ENCODE measurements around the gene IQUB. TPM values are rescaled to one million over a fixed set of nuclear protein-coding genes. Genes with fewer than 3 reads are reported as not detected.

Gene IQUB
- 0.05 TPM in 1 of 2 replicates, not detected in the other for total RNA-seq

DNA sequence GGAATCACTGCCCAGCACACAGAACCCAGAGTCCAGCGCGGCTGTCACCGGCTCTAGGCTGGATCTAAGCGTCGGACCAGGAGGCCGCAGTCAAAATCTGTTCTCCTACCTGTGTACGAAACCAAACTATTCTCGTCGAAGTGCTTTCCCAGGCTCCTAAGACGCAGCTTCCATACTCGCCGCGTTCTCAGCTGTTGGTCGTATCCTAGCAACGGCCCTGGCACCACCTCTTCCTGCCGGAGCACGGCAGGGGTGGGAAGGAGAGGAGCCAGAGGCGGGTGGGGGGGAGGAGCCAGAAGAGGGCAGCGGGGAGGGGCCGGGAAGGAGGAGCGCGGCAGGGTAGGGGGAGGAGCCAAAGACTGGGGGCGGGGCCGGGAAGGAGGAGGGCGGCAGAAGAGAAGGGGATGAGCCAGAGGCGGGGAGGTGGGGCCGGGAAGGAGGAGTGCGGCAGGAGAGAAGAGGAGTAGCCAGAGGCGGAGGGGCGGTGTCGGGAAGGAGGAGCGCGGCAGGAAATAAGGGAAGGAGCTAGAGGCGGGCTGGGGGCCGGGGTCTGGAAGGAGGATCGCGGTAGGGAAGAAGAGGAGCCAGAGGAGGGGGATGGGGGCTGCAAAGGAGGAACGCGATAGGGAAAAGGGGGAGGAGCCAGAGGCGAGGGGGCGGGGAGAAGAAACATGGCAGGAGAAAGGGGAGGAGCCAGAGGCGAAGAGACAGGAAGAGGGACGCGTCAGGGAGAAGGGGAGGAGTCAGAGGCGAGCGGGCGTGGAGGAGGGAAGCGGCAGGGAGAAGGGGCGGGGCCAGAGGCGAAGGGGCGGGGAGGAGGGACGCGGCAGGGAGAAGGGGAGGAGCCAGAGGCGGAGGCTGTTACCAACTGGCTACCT, at the start of gene IQUB:
IQUB (minus strand) TSS at position 213 of the 878 bp plus-strand sequence. CDS start 22,255 bp downstream, outside the sequence.
- Mint-ChIP-seq H3K4me1 (peaks cover 22% of the 10 kb centered on the region), H3K27me3 (peaks cover 29% of the 10 kb centered on the region), H3K27ac (peak within 1 kb of the TSS; percentile 90), H3K36me3 (ENCODE audit: low read depth) (no peaks in the 10 kb centered on the region), H3K4me3 (peak within 1 kb of the TSS; percentile 97), H3K9me3 (no peaks in the 10 kb centered on the region)
- intact Hi-C loops (cut with micrococcal nuclease), result loop anchor here (1.0 to 2.0 kb wide), 2 partner anchors 23 to 214 kb away; partner anchors contain the start of genes NDUFA5 and WASL
- DNase-seq, result peak; percentile 97

GRCh38 chr7:123583821-123584220, 49.4 kb upstream of the IQUB start:
- Mint-ChIP-seq H3K4me1 (peaks cover 2% of the 10 kb centered on the region), H3K27ac (no peak overlapping the region), H3K9me3 (no peaks in the 10 kb centered on the region), H3K4me3 (no peak overlapping the region), H3K36me3 (ENCODE audit: low read depth) (no peaks in the 10 kb centered on the region), H3K27me3 (peaks cover 20% of the 10 kb centered on the region)
- no peak for DNase-seq
- intact Hi-C loops (cut with micrococcal nuclease), result no loop called here

GRCh38 chr7:123581162-123581459, 46.7 kb upstream of the IQUB start:
- Mint-ChIP-seq H3K4me1 (peaks cover 2% of the 10 kb centered on the region), H3K4me3 (no peak overlapping the region), H3K36me3 (ENCODE audit: low read depth) (no peaks in the 10 kb centered on the region), H3K27me3 (peaks cover 16% of the 10 kb centered on the region), H3K9me3 (no peaks in the 10 kb centered on the region), H3K27ac (no peak overlapping the region)
- intact Hi-C loops (cut with micrococcal nuclease), result no loop called here
- no peak for DNase-seq

DNA sequence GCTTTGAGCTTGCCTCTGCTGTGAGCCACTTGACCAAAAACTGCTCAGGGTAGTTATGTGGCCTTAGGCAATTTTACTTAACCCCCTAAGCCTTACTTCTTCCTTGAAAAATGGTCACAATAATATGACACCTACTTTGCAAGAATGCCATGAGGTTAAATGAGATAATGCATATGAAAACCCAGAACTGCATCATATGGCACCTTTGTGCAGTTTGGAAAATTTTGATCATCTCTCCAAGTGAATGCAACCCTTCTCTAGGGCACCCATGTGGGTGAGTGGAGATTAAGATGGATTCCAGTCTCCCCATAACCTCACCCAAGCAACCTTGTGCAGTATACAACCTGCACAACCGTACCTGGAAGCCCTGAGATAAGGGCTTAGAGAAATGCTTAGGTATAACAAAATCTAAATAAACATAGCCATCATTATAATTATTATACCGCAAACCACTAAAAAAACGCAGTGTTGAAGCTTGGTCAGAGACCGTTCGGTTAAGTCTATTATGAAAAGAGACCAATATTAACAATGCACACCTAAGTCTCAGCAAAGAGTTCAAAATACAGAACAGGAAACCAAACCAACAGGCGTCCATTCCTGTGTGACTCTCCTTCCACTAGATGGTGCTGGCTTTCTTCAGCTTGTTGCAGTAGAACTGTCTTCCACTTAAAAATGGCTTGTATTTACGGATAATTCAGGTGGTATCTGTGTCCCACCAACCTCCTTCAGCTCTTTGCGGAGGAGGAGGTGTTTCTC, 46.2 kb upstream of the IQUB start:
- no peak overlapping the region for H3K4me3 Mint-ChIP-seq
- DNase-seq, result peak; percentile 63
- intact Hi-C loops (cut with micrococcal nuclease), result no loop called here
- H3K4me1 Mint-ChIP-seq, result peaks cover 2% of the 10 kb centered on the region
- no peaks in the 10 kb centered on the region for H3K9me3 Mint-ChIP-seq
- H3K27ac Mint-ChIP-seq, result no peak overlapping the region
- H3K27me3 Mint-ChIP-seq, result peaks cover 17% of the 10 kb centered on the region
- no peaks in the 10 kb centered on the region for H3K36me3 Mint-ChIP-seq (ENCODE audit: low read depth)

DNA sequence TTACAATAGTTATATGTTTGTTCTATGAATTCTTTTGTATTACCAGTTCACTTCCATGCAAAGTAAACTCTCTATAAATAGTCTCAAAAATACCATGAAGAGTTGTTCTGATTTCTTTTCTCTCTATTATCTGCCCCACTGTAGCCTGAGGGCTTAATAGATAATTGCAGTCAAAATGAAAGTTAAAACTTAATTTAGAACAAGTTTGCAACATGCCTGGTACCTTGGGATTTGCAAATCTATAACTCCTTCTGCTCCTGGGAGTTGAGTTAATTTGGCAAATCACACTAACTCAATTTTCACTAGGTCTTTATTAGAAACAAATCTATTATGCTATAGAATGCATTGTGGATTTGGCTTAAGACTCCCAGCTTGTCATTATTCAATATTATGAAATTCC, 45.0 kb upstream of the IQUB start:
- Mint-ChIP-seq H3K4me1 (peaks cover 2% of the 10 kb centered on the region), H3K27ac (no peak overlapping the region), H3K4me3 (no peak overlapping the region), H3K27me3 (peaks cover 22% of the 10 kb centered on the region), H3K9me3 (no peaks in the 10 kb centered on the region), H3K36me3 (ENCODE audit: low read depth) (no peaks in the 10 kb centered on the region)
- DNase-seq, result no peak
- intact Hi-C loops (cut with micrococcal nuclease), result no loop called here

- Mint-ChIP-seq H3K36me3 (ENCODE audit: low read depth) (no peaks in the 10 kb centered on the region), H3K4me3 (no peak overlapping the region), H3K27ac (no peak overlapping the region), H3K4me1 (no peaks in the 10 kb centered on the region), H3K27me3 (peaks cover 17% of the 10 kb centered on the region), H3K9me3 (no peaks in the 10 kb centered on the region)
- intact Hi-C loops (cut with micrococcal nuclease), result no loop called here
- no peak for DNase-seq
These were observed 39.6 kb upstream of the IQUB start for GRCh38 chr7:123573896-123574467.

DNA sequence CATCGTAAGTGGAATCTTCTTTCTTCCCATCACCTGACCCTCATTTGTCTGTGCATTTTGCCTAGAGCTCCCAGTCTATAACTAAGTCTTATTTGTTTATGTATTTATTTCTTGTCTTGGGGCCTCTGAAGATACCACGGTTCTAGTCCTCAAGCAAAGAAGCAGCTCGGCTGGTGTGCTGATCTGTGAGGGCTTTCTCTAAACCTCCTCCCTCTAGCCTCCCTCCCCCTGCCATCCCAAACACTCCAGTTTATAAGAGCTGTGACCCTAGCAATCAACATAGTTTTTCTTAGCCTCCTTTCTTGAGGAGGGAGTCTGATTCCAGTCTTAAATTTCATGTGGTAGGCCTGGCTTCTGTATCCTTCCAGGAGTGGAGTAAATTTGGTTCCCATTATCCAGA, 38.9 kb upstream of the IQUB start:
- Mint-ChIP-seq H3K4me1 (no peaks in the 10 kb centered on the region), H3K36me3 (ENCODE audit: low read depth) (no peaks in the 10 kb centered on the region)

GRCh38 chr7:123571684-123572083, 37.3 kb upstream of the IQUB start:
- H3K4me3 Mint-ChIP-seq, result no peak overlapping the region
- no peak for DNase-seq
- H3K4me1 Mint-ChIP-seq, result no peaks in the 10 kb centered on the region
- H3K9me3 Mint-ChIP-seq, result no peaks in the 10 kb centered on the region
- H3K27me3 Mint-ChIP-seq, result peaks cover 12% of the 10 kb centered on the region
- no peak overlapping the region for H3K27ac Mint-ChIP-seq
- intact Hi-C loops (cut with micrococcal nuclease), result no loop called here
- H3K36me3 Mint-ChIP-seq (ENCODE audit: low read depth), result no peaks in the 10 kb centered on the region

More for the DNA sequence above, 38.9 kb upstream of the IQUB start:
- H3K27ac Mint-ChIP-seq, result no peak overlapping the region
- peaks cover 14% of the 10 kb centered on the region for H3K27me3 Mint-ChIP-seq
- no peaks in the 10 kb centered on the region for H3K9me3 Mint-ChIP-seq
- no peak overlapping the region for H3K4me3 Mint-ChIP-seq
- intact Hi-C loops (cut with micrococcal nuclease), result no loop called here
- DNase-seq, result no peak

- Mint-ChIP-seq H3K4me1 (no peaks in the 10 kb centered on the region), H3K36me3 (ENCODE audit: low read depth) (no peaks in the 10 kb centered on the region), H3K4me3 (no peak overlapping the region), H3K9me3 (no peaks in the 10 kb centered on the region), H3K27me3 (peaks cover 12% of the 10 kb centered on the region), H3K27ac (no peak overlapping the region)
- no peak for DNase-seq
- intact Hi-C loops (cut with micrococcal nuclease), result no loop called here
These were observed 36.8 kb upstream of the IQUB start for GRCh38 chr7:123571187-123571586.

DNA sequence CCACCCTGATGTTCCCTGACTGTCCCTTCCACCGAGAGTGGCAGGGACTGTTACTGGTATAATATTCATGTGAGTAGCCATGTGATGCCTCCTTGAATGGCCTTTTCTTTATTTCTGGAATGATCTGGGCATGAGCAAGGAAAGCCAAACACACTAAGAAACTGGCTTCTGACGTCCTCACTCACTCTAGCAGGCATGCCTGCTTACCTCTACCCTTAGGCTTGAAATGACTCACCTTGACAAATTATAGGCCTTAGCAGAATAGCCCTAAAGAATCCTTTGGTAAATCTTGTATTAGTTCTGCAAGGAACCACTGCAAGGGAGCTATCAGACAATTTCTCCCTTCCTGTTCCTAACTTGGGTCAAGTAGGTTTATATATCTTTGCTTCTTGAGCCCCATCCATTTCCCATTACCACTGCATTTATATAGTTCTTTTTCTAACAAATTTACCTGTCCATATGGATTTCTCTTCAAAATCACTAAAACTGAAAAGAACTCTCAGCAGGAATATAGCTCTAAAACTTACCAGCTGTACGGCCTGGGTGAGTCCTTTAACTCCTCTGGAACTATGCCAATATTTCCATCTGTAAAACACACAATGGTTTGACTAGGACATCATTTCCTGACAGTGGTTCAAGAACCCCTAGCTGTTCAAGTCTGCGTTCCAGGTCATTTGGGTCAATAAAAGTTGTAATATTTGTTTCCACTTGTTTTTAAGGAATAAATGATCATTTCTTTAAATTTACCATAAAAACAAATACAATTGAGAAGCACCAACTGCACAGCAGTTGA, 36.2 kb upstream of the IQUB start:
- no peak for DNase-seq
- intact Hi-C loops (cut with micrococcal nuclease), result no loop called here
- no peaks in the 10 kb centered on the region for H3K9me3 Mint-ChIP-seq
- no peak overlapping the region for H3K27ac Mint-ChIP-seq
- peaks cover 9% of the 10 kb centered on the region for H3K27me3 Mint-ChIP-seq
- no peaks in the 10 kb centered on the region for H3K36me3 Mint-ChIP-seq (ENCODE audit: low read depth)
- no peaks in the 10 kb centered on the region for H3K4me1 Mint-ChIP-seq
- H3K4me3 Mint-ChIP-seq, result no peak overlapping the region

GRCh38 chr7:123569352-123570010, 35.1 kb upstream of the IQUB start:
- Mint-ChIP-seq H3K9me3 (no peaks in the 10 kb centered on the region), H3K36me3 (ENCODE audit: low read depth) (no peaks in the 10 kb centered on the region), H3K27ac (no peak overlapping the region), H3K4me3 (no peak overlapping the region), H3K27me3 (peaks cover 5% of the 10 kb centered on the region), H3K4me1 (no peaks in the 10 kb centered on the region)
- intact Hi-C loops (cut with micrococcal nuclease), result no loop called here
- no peak for DNase-seq

DNA sequence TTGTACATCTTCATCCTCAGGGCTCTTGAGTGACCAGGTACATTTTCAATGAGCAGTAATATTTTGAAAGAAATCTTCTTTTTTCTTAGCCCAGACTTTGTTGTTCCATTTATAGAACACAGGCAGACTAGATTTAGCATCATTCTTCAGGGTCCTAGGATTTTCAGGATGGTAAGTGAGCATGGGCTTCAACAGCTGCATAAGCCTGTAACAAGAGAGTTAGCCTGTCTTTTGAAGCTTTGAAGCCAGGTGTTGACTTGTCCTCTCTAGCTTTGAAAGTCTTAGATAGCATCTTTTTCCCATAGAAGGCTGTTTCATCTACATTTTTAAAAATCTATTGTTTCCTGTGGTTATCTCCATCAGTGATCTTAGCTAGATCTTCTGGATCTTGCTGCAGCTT, 27.7 kb upstream of the IQUB start:
- Mint-ChIP-seq H3K36me3 (ENCODE audit: low read depth) (no peaks in the 10 kb centered on the region), H3K4me1 (no peaks in the 10 kb centered on the region), H3K27ac (no peak overlapping the region), H3K9me3 (peaks cover 8% of the 10 kb centered on the region), H3K4me3 (no peak overlapping the region), H3K27me3 (peaks cover 8% of the 10 kb centered on the region)
- intact Hi-C loops (cut with micrococcal nuclease), result no loop called here
- DNase-seq, result no peak

DNA sequence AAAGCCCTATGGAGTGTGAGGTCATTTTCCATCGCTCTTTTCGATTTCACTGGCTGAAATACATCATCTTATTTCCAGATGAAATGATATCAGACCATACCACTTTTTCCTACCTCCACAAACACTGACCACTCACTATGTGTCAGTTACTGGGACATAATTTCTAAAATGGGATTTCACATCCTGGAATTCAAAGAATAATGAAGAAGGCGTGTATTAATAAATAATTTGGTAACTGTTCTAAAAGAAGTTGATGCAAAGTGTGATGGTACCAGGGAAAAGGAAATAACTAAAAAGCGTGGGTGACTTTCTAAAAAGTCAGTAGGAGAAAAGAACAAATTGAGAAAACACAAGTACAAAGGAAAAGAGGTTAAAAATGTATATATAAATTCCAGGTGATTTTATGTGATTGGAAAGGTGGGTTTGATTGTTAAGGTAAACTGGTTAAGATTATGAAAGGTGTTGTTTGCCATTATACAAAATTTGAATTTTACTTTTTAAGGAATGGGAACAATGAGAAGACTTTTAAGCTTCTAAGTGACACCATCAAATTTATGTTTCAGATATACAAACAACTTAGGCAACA, 24.0 kb upstream of the IQUB start:
- Mint-ChIP-seq H3K4me3 (no peak overlapping the region), H3K9me3 (peaks cover 8% of the 10 kb centered on the region), H3K36me3 (ENCODE audit: low read depth) (no peaks in the 10 kb centered on the region), H3K27me3 (peaks cover 8% of the 10 kb centered on the region), H3K27ac (no peak overlapping the region), H3K4me1 (peaks cover 2% of the 10 kb centered on the region)
- intact Hi-C loops (cut with micrococcal nuclease), result loop anchor here (5.0 to 10.0 kb wide), 2 partner anchors 154 to 1366 kb away; partner anchors contain the start of gene POT1
- DNase-seq, result no peak

All from activated CD4-positive, alpha-beta T cell treated with anti-CD3 and anti-CD28 coated beads, Interleukin-2, amount 10 ng/mL, durations not matched to agents 24 days and 14 days (primary cell).